DND-41 (cell line): ENCODE data around the gene DLG2.

Source experiments
- EZH2 ChIP-seq: IDR thresholded peaks from 3 replicates; pipeline ENCODE4 v1.6.1; 2012; ENCODE audit warnings: borderline replicate concordance, low read depth, mild to moderate bottlenecking, moderate library complexity, low read length, inconsistent platforms; ENCODE audit not compliant: severe bottlenecking
- TF ChIP-seq, protein P1 (sequence below): IDR thresholded peaks from 2 replicates; pipeline ENCODE4 v1.5.1; 2012; ENCODE audit warnings: borderline replicate concordance, low read length, moderate library complexity, mild to moderate bottlenecking; ENCODE audit not compliant: poor library complexity, severe bottlenecking; ENCODE audit errors: extremely low read depth

DNA sequence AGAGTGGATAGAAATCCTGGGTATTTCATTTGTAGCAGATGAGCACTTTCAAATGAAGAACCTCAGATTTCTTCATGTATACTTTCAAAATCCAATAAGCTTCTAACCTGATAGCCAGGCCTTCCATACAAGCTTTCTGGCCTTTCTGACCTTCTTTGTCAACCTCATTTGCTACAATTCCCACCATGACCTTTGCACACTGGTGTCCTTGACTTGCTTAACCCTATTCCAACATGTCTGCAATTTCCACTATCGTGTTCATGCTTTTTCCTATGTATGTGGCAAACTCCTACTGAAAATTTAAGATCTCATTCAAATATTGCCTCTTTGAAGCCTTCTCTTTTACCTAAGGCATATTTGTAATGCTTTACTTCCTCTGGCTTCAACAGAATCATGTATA lies 2098.9 kb downstream of the DLG2 start:
- TF ChIP-seq, protein P1, sequence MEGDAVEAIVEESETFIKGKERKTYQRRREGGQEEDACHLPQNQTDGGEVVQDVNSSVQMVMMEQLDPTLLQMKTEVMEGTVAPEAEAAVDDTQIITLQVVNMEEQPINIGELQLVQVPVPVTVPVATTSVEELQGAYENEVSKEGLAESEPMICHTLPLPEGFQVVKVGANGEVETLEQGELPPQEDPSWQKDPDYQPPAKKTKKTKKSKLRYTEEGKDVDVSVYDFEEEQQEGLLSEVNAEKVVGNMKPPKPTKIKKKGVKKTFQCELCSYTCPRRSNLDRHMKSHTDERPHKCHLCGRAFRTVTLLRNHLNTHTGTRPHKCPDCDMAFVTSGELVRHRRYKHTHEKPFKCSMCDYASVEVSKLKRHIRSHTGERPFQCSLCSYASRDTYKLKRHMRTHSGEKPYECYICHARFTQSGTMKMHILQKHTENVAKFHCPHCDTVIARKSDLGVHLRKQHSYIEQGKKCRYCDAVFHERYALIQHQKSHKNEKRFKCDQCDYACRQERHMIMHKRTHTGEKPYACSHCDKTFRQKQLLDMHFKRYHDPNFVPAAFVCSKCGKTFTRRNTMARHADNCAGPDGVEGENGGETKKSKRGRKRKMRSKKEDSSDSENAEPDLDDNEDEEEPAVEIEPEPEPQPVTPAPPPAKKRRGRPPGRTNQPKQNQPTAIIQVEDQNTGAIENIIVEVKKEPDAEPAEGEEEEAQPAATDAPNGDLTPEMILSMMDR: no peak
- TF ChIP-seq EZH2: no peak
